GM12878 (cell line): Measurements from ENCODE around the gene KDELR1. TPM values are rescaled to one million over a fixed set of nuclear protein-coding genes. Genes with fewer than 3 reads are reported as not detected.

Source experiments
- ATAC-seq: fragments of 200-7000 bp; cut with Tn5 transposase; 3 replicates; pipeline ENCODE4 v1.9.1; 2020; ENCODE audit warnings: mild to moderate bottlenecking, moderate library complexity
- BruUV-seq: library from RNA; stranded (reverse); fragments of 400-500 nt; replicated peaks from 2 replicates; lab custom pipeline; 2021; lab: Mats Ljungman, UMichigan
- CTCF ChIA-PET: fragments of 300-600 bp; sonication (Branson Sonifier 250); formaldehyde crosslinking; extraction: SDS; loops from one replicate; lab custom pipeline; 2021; ENCODE audit warnings: inconsistent platforms; lab: Yijun Ruan, JAX
- POLR2A ChIA-PET: fragments of 350-600 bp; formaldehyde crosslinking; extraction: SDS; loops from one replicate; lab custom pipeline; 2021; ENCODE audit warnings: inconsistent platforms; lab: Charles Lee
- RAD21 ChIA-PET: fragments of 300-600 bp; sonication (Branson Sonifier 250); formaldehyde crosslinking; loops from one replicate; lab custom pipeline; 2023; ENCODE audit warnings: antibody characterized with exemption; ENCODE audit not compliant: unreplicated experiment; lab: Charles Lee
- SMC1A ChIA-PET: fragments of 300-600 bp; sonication (Branson Sonifier 250); formaldehyde crosslinking; loops from one replicate; lab custom pipeline; 2023; ENCODE audit not compliant: unreplicated experiment, uncharacterized antibody; lab: Charles Lee
- DNase-seq: peaks from one replicate; pipeline ENCODE4 v3.0.0-alpha.2; 2011; ENCODE audit warnings: low read depth, low spot score
- FAIRE-seq: peaks from 3 replicates; lab custom pipeline; 2011; peaks lifted over from hg19 to GRCh38; lab: Jason Lieb, UNC
- H2AFZ ChIP-seq: 2 replicates; pipeline ENCODE4 v1.6.0; 2011; ENCODE audit warnings: low read depth, low read length, control low read depth; ENCODE audit not compliant: control insufficient read depth
- H3K27ac ChIP-seq: 2 replicates; pipeline ENCODE4 v1.5.1; 2011; ENCODE audit warnings: control low read depth; ENCODE audit not compliant: control insufficient read depth, insufficient read depth
- H3K27me3 ChIP-seq, 2 experiments: replicated peaks in 1 of 2; 2 replicates each; pipeline versions ENCODE4 v1.6.0 to v1.6.1; 2011; ENCODE audit warnings: low read length in 1 of 2; ENCODE audit not compliant: control insufficient read depth in 2 of 2, insufficient read depth in 2 of 2
- H3K36me3 ChIP-seq, 2 experiments: 2 replicates each; pipeline ENCODE4 v1.5.1; 2011; ENCODE audit warnings: low read length in 1 of 2; ENCODE audit not compliant: control insufficient read depth in 2 of 2, insufficient read depth in 2 of 2
- H3K4me1 ChIP-seq: 2 replicates; pipeline ENCODE4 v1.6.1; 2011; ENCODE audit warnings: mild to moderate bottlenecking, low read length, moderate library complexity, mixed read lengths; ENCODE audit not compliant: control insufficient read depth, insufficient read depth
- H3K4me2 ChIP-seq: 2 replicates; pipeline ENCODE4 v1.6.0; 2011; ENCODE audit warnings: control low read depth; ENCODE audit not compliant: control insufficient read depth, insufficient read depth
- H3K4me3 ChIP-seq: fragments of 200-600 bp; sonication (generic); 2 replicates; pipeline ENCODE4 v1.5.1; 2016
- H3K79me2 ChIP-seq: 2 replicates; pipeline ENCODE4 v1.6.0; 2011; ENCODE audit warnings: low read length; ENCODE audit not compliant: control insufficient read depth, insufficient read depth
- H3K9ac ChIP-seq: 2 replicates; pipeline ENCODE4 v1.8.0; 2011; ENCODE audit warnings: low read length, control low read depth, mixed read lengths; ENCODE audit not compliant: control insufficient read depth, insufficient read depth
- H3K9me3 ChIP-seq: replicated peaks from 3 replicates; pipeline ENCODE4 v1.5.1; 2011; ENCODE audit warnings: mild to moderate bottlenecking, low read length; ENCODE audit not compliant: control insufficient read depth, insufficient read depth
- H4K20me1 ChIP-seq: 2 replicates; pipeline ENCODE4 v1.6.0; 2011; ENCODE audit not compliant: control insufficient read depth, insufficient read depth
- ATF2 ChIP-seq: IDR thresholded peaks from 2 replicates; pipeline ENCODE4 v1.6.1; 2012; ENCODE audit warnings: low read length, inconsistent platforms
- BCL11A ChIP-seq: IDR thresholded peaks from 2 replicates; pipeline ENCODE4 v1.6.1; 2011; ENCODE audit warnings: low read depth, low read length
- CEBPZ ChIP-seq: fragments of 150-350 bp; IDR thresholded peaks from 2 replicates; pipeline ENCODE4 v1.6.1; 2016; ENCODE audit warnings: low read depth, low read length
- E2F4 ChIP-seq: IDR thresholded peaks from 2 replicates; pipeline ENCODE4 v1.6.1; 2012; ENCODE audit warnings: low read depth, low read length, improper control_type of control experiment
- E4F1 ChIP-seq: fragments of 450-650 bp; IDR thresholded peaks from 2 replicates; pipeline ENCODE4 v1.6.1; 2018; ENCODE audit warnings: borderline replicate concordance, mild to moderate bottlenecking; ENCODE audit not compliant: partially characterized antibody
- HDAC2 ChIP-seq: fragments of 200-600 bp; sonication (generic); IDR thresholded peaks from 2 replicates; pipeline ENCODE4 v1.6.1; 2017
- MLLT1 ChIP-seq: fragments of 450-650 bp; IDR thresholded peaks from 2 replicates; pipeline ENCODE4 v1.6.1; 2016; ENCODE audit warnings: mild to moderate bottlenecking
- NFXL1 ChIP-seq: fragments of 450-650 bp; IDR thresholded peaks from 2 replicates; pipeline ENCODE4 v1.6.1; 2017; ENCODE audit warnings: antibody characterized with exemption, mild to moderate bottlenecking, borderline replicate concordance
- RELA ChIP-seq: fragments of 450-650 bp; IDR thresholded peaks from 2 replicates; pipeline ENCODE4 v1.8.0; 2014; ENCODE audit warnings: borderline replicate concordance; ENCODE audit not compliant: partially characterized antibody
- SMC3 ChIP-seq: IDR thresholded peaks from 2 replicates; pipeline ENCODE4 v1.6.1; 2011; ENCODE audit warnings: low read length, improper control_type of control experiment, borderline replicate concordance
- SUPT20H ChIP-seq: IDR thresholded peaks from 2 replicates; pipeline ENCODE4 v1.6.1; 2011; ENCODE audit warnings: low read depth, mild to moderate bottlenecking, low read length, moderate library complexity, borderline replicate concordance; ENCODE audit not compliant: control insufficient read depth
- TARDBP ChIP-seq: IDR thresholded peaks from 2 replicates; pipeline ENCODE4 v1.6.1; 2016; ENCODE audit warnings: borderline replicate concordance
- TCF12 ChIP-seq: IDR thresholded peaks from 2 replicates; pipeline ENCODE4 v1.6.1; 2011; ENCODE audit warnings: low read depth, mild to moderate bottlenecking, low read length
- YY1 ChIP-seq: IDR thresholded peaks from 2 replicates; pipeline ENCODE4 v1.6.1; 2011; ENCODE audit warnings: low read depth, mild to moderate bottlenecking, low read length
- WGBS: methylation state at CpG from one replicate; pipeline ENCODE4 v1.1.6; 2016; ENCODE audit warnings: low lambda C conversion rate; ENCODE audit not compliant: insufficient replicate concordance, insufficient coverage; ENCODE audit errors: missing lambda C conversion rate; 5-methylcytosine and 5-hydroxymethylcytosine counted together
- in situ Hi-C: fragments of 300-500 bp; cut with MboI; formaldehyde crosslinking; loops from 9 replicates; pipeline ENCODE4 v1.14.3; 2018; ENCODE audit warnings: mixed read lengths
- intact Hi-C: fragments of 100-400 bp; cut with micrococcal nuclease; formaldehyde crosslinking; loops from one replicate; pipeline ENCODE4 v1.14.2; 2022; ENCODE audit not compliant: unreplicated experiment
- polyA plus RNA-seq, 11 experiments: library from polyadenylated mRNA; depleted of rRNA in 4 of 11; unstranded in 6 of 11; stranded (reverse) in 5 of 11; fragments of >200 nt; fragmentation: Nextera tagmentation in 4 of 11; fragmentation: Illumina TruSeq in 1 of 11; extraction: Ambion mirVana in 4 of 11; extraction: Trizol in 1 of 11; gene quantifications; 1 replicate in 1 of 11; 2 replicates in 10 of 11; pipeline versions ENCODE4 v1.2.1 to v1.2.3, GENCODE V29; 2011 to 2016; ENCODE audit warnings: inconsistent platforms in 2 of 11, missing spikeins in 2 of 11, low read depth in 1 of 11
- total RNA-seq, 4 experiments: library from RNA; depleted of rRNA in 3 of 4; stranded (reverse); fragments of >200 nt in 3 of 4; fragmentation: Illumina TruSeq in 1 of 4; extraction: Trizol in 1 of 4; gene quantifications; 2 replicates each; pipeline versions ENCODE4 v1.2.1 to v1.2.3, GENCODE V29; 2013 to 2021

Gene KDELR1
- total and polyA plus RNA-seq, 10 of the 15 experiments (the other 5 are each of a cell fraction or from before 2014, with no cell fraction given), result 2.3 to 71.0 (median 45.2) TPM

- H3K79me2 ChIP-seq, result no peaks in the 10 kb centered on the region
- no peaks in the 10 kb centered on the region for H3K9me3 ChIP-seq
- RAD21 ChIA-PET, result interaction anchor here (0.7 to 1.3 kb wide), 6 partner anchors 12 to 258 kb away, joined by 3 to 10 read pairs (median 4); partner anchors contain the start of genes SYNGR4 and TMEM143
- intact Hi-C loops, result loop anchor here (1.0 to 2.0 kb wide), 2 partner anchors 94 to 234 kb away; partner anchors contain the start of gene GRWD1
- no peak for FAIRE-seq
- H2AFZ ChIP-seq, result no peak overlapping the region
- in situ Hi-C loops, result no loop called here
- no peak overlapping the region for H3K27ac ChIP-seq
- POLR2A ChIA-PET, result interaction anchor here (1.6 kb wide), 1 partner anchor 13 kb away, joined by 6 read pairs; the partner anchor contains the start of genes SYNGR4 and TMEM143
- CTCF ChIA-PET, result interaction anchor here (0.6 to 3.3 kb wide), 9 partner anchors 9 to 258 kb away, joined by 3 to 21 read pairs (median 4); partner anchors contain the start of genes KDELR1, SYNGR4 and TMEM143
- no peaks in the 10 kb centered on the region; a peak in 1 of 4 replicates for H3K36me3 ChIP-seq
- ATAC-seq, result no peak; the same call in 2 of the 3 replicates
- SMC1A ChIA-PET, result interaction anchor here (1.0 to 1.3 kb wide), 3 partner anchors 10 to 234 kb away, joined by 3 to 8 read pairs (median 4); no protein-coding TSS in a partner anchor
- WGBS, result 70% methylated on average over 5 of the region's 5 CpGs
- no peak overlapping the region for H3K4me2 ChIP-seq
- no peak for DNase-seq
- H4K20me1 ChIP-seq, result no peaks in the 10 kb centered on the region
- no peak overlapping the region for H3K4me3 ChIP-seq
- H3K4me1 ChIP-seq, result no peaks in the 10 kb centered on the region
- no peaks in the 10 kb centered on the region for H3K27me3 ChIP-seq
- H3K9ac ChIP-seq, result no peak overlapping the region
- no TSS peak for BruUV-seq
- TF ChIP-seq CEBPZ (no peak), NFXL1 (no peak), MLLT1 (no peak), RELA (no peak), E4F1 (no peak), ATF2 (no peak), E2F4 (no peak), TARDBP (no peak), YY1 (no peak), SMC3 (no peak), SUPT20H (no peak), HDAC2 (no peak), TCF12 (no peak), BCL11A (no peak)
Observed at GRCh38 chr19:48350856-48351255, 40.5 kb downstream of the KDELR1 start.
